ENCODE data around the gene CASK. TPM values are rescaled to one million over a fixed set of nuclear protein-coding genes. Genes with fewer than 3 reads are reported as not detected.

Gene CASK
- total RNA-seq, 6 donors from 2014 or later, result 25.1 to 61.6 (median 35.3) TPM

- Histone ChIP-seq H3K9me3 (no peaks in the 10 kb centered on the region), H3K27ac (no peak overlapping the region), H3K4me1 (no peaks in the 10 kb centered on the region), H3K4me3 (no peak overlapping the region), H3K27me3 (no peaks in the 10 kb centered on the region), H3K36me3 (no peaks in the 10 kb centered on the region)
- no peak for DNase-seq
- no peak for TF ChIP-seq CTCF (IDR thresholded peaks at IDR 0.05)
- TF ChIP-seq POLR2A (IDR thresholded peaks at IDR 0.05), result no peak
- TF ChIP-seq POLR2AphosphoS5 (IDR thresholded peaks at IDR 0.05), result no peak
- no peak for TF ChIP-seq EP300 (IDR thresholded peaks at IDR 0.05)
- no peak for ATAC-seq (ENCODE audit: low FRiP score in 2 of 2)
- 50 to 84% methylated on average over 1 of the region's 1 CpG for WGBS, 2 donors
These were observed 35.7 kb downstream of the CASK start for GRCh38 chrX:41887691-41888090.

GRCh38 chrX:41885724-41886123, 37.6 kb downstream of the CASK start:
- Histone ChIP-seq H3K4me1 (no peaks in the 10 kb centered on the region), H3K27ac (no peak overlapping the region), H3K9me3 (no peaks in the 10 kb centered on the region), H3K4me3 (no peak overlapping the region), H3K36me3 (no peaks in the 10 kb centered on the region), H3K27me3 (no peaks in the 10 kb centered on the region)
- no peak for DNase-seq
- no peak for ATAC-seq (ENCODE audit: low FRiP score in 2 of 2)
- WGBS, 2 donors, result 83 to 100% methylated on average over 1 of the region's 1 CpG
- TF ChIP-seq EP300 (IDR thresholded peaks at IDR 0.05) (no peak), CTCF (IDR thresholded peaks at IDR 0.05) (no peak), POLR2A (IDR thresholded peaks at IDR 0.05) (no peak), POLR2AphosphoS5 (IDR thresholded peaks at IDR 0.05) (no peak)

GRCh38 chrX:41881166-41881565, 42.2 kb downstream of the CASK start:
- Histone ChIP-seq H3K27me3 (no peaks in the 10 kb centered on the region), H3K36me3 (no peaks in the 10 kb centered on the region), H3K4me1 (no peaks in the 10 kb centered on the region), H3K9me3 (no peaks in the 10 kb centered on the region), H3K4me3 (no peak overlapping the region), H3K27ac (no peak overlapping the region)
- WGBS, 2 donors, result 68 to 69% methylated on average over 1 of the region's 1 CpG
- ATAC-seq (ENCODE audit: low FRiP score in 2 of 2), result no peak
- no peak for DNase-seq
- TF ChIP-seq POLR2A (IDR thresholded peaks at IDR 0.05), result no peak
- no peak for TF ChIP-seq CTCF (IDR thresholded peaks at IDR 0.05)
- no peak for TF ChIP-seq EP300 (IDR thresholded peaks at IDR 0.05)
- TF ChIP-seq POLR2AphosphoS5 (IDR thresholded peaks at IDR 0.05), result no peak

GRCh38 chrX:41877167-41877566, 46.2 kb downstream of the CASK start:
- Histone ChIP-seq H3K4me1 (no peaks in the 10 kb centered on the region), H3K9me3 (no peaks in the 10 kb centered on the region), H3K27ac (no peak overlapping the region), H3K4me3 (no peak overlapping the region), H3K36me3 (no peaks in the 10 kb centered on the region), H3K27me3 (no peaks in the 10 kb centered on the region)
- no peak for TF ChIP-seq POLR2A (IDR thresholded peaks at IDR 0.05)
- no peak for TF ChIP-seq EP300 (IDR thresholded peaks at IDR 0.05)
- TF ChIP-seq CTCF (IDR thresholded peaks at IDR 0.05), result no peak
- no peak for TF ChIP-seq POLR2AphosphoS5 (IDR thresholded peaks at IDR 0.05)
- DNase-seq (no peak), ATAC-seq (ENCODE audit: low FRiP score in 2 of 2) (no peak)
- 77 to 83% methylated on average over 2 of the region's 2 CpGs for WGBS, 2 donors

- Histone ChIP-seq H3K4me1 (no peaks in the 10 kb centered on the region), H3K9me3 (no peaks in the 10 kb centered on the region), H3K27ac (no peak overlapping the region), H3K27me3 (no peaks in the 10 kb centered on the region), H3K4me3 (no peak overlapping the region), H3K36me3 (no peaks in the 10 kb centered on the region)
- 92 to 100% methylated on average over 1 of the region's 1 CpG for WGBS, 2 donors
- DNase-seq (no peak), ATAC-seq (ENCODE audit: low FRiP score in 2 of 2) (no peak)
- TF ChIP-seq CTCF (IDR thresholded peaks at IDR 0.05) (no peak), EP300 (IDR thresholded peaks at IDR 0.05) (no peak), POLR2A (IDR thresholded peaks at IDR 0.05) (no peak), POLR2AphosphoS5 (IDR thresholded peaks at IDR 0.05) (no peak)
These were observed 48.2 kb downstream of the CASK start for GRCh38 chrX:41875142-41875541.

Measured in upper lobe of left lung (tissue), 6 donors.